Gastroesophageal sphincter (tissue), 3 donors: Measurements from ENCODE around the gene SPI1.

ENCODE experiments used
- EP300 ChIP-seq: sonication (generic); formaldehyde crosslinking; IDR thresholded peaks from one replicate; pipeline ENCODE4 v1.6.1; 2017; ENCODE audit warnings: antibody characterized with exemption, mild to moderate bottlenecking
- POLR2A ChIP-seq, 2 donors: fragments of 450-650 bp; IDR thresholded peaks; one replicate each; pipeline ENCODE4 v1.6.1; 2017; ENCODE audit warnings: antibody characterized with exemption in 2 of 2, mild to moderate bottlenecking in 2 of 2, moderate library complexity in 1 of 2
- POLR2AphosphoS5 ChIP-seq: sonication (generic); formaldehyde crosslinking; IDR thresholded peaks from one replicate; pipeline ENCODE4 v1.6.1; 2017; ENCODE audit warnings: antibody characterized with exemption
- TF ChIP-seq, protein P1 (sequence below), 4 experiments: fragments of 200-600 bp in 2 of 4; fragments of 450-650 bp in 2 of 4; sonication (generic) in 1 of 4; IDR thresholded peaks; one replicate each; pipeline ENCODE4 v1.5.1; 2017 to 2019; ENCODE audit warnings: antibody characterized with exemption in 4 of 4, mild to moderate bottlenecking in 2 of 4, moderate library complexity in 2 of 4

DNA sequence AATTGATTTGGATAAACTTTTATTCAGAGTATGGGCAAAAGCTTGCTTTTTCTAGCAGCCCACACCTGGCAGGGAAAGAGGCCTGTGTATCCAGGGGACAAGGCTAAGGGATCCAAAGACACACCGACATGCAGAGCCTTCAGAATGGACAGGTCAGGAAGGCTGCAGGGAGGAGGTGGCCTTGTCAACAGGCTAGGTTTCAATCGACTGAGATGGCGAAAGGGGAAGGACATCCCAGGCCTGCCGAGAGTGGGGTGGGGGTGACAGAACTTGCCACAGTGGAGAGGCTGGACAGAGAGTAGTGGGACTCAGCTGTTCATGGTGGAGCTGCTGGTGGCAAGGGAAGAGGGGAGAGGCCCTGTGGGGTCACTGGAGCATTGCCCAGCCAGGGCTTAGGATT, 24.8 kb upstream of the SPI1 start:
- TF ChIP-seq POLR2AphosphoS5 (no peak), POLR2A (IDR thresholded peaks at IDR 0.05) (no peak), EP300 (no peak)
- TF ChIP-seq, protein P1, sequence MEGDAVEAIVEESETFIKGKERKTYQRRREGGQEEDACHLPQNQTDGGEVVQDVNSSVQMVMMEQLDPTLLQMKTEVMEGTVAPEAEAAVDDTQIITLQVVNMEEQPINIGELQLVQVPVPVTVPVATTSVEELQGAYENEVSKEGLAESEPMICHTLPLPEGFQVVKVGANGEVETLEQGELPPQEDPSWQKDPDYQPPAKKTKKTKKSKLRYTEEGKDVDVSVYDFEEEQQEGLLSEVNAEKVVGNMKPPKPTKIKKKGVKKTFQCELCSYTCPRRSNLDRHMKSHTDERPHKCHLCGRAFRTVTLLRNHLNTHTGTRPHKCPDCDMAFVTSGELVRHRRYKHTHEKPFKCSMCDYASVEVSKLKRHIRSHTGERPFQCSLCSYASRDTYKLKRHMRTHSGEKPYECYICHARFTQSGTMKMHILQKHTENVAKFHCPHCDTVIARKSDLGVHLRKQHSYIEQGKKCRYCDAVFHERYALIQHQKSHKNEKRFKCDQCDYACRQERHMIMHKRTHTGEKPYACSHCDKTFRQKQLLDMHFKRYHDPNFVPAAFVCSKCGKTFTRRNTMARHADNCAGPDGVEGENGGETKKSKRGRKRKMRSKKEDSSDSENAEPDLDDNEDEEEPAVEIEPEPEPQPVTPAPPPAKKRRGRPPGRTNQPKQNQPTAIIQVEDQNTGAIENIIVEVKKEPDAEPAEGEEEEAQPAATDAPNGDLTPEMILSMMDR (IDR thresholded peaks at IDR 0.05): no peak
